Activated B cell treated with CpG ODN at 0.5 μM for 24 hours (primary cell): ENCODE results near the gene CHMP4A. TPM values are rescaled to one million over a fixed set of nuclear protein-coding genes. Genes with fewer than 3 reads are reported as not detected.
A peak's percentile ranks its signal among the peaks of the same experiment; 100 is the strongest.

Source experiments
- ATAC-seq: fragments of 200-7000 bp; cut with Tn5 transposase; one replicate; pipeline ENCODE4 v1.10.0; 2021; ENCODE audit warnings: low read depth, mild to moderate bottlenecking, moderate library complexity
- CTCF ChIA-PET: fragments of 350-600 bp; sonication (Branson Sonifier 250); formaldehyde crosslinking; loops from one replicate; lab custom pipeline; 2021; ENCODE audit warnings: antibody characterized with exemption; lab: Charles Lee
- POLR2A ChIA-PET: fragments of 350-600 bp; sonication (Branson Sonifier 250); formaldehyde crosslinking; loops from one replicate; lab custom pipeline; 2021; ENCODE audit warnings: antibody characterized with exemption; lab: Charles Lee
- DNase-seq: peaks from one replicate; pipeline ENCODE4 v3.0.0; 2022
- H3K27ac Mint-ChIP-seq: one replicate; pipeline ENCODE4 v1.8.0; 2020; ENCODE audit warnings: mixed read lengths
- H3K27me3 Mint-ChIP-seq: one replicate; pipeline ENCODE4 v1.8.0; 2021; ENCODE audit warnings: mixed read lengths
- H3K36me3 Mint-ChIP-seq: one replicate; pipeline ENCODE4 v1.8.0; 2021; ENCODE audit warnings: low read depth, mixed read lengths
- H3K4me1 Mint-ChIP-seq: one replicate; pipeline ENCODE4 v1.8.0; 2021; ENCODE audit warnings: mixed read lengths
- H3K4me3 Mint-ChIP-seq: one replicate; pipeline ENCODE4 v1.8.0; 2020; ENCODE audit warnings: mild to moderate bottlenecking, mixed read lengths
- H3K9me3 Mint-ChIP-seq: one replicate; pipeline ENCODE4 v1.8.0; 2020; ENCODE audit warnings: mixed read lengths
- intact Hi-C: fragments of 100-400 bp; cut with micrococcal nuclease; formaldehyde crosslinking; loops from one replicate; pipeline ENCODE4 v1.15.1; 2024
- total RNA-seq: library from RNA; stranded (reverse); gene quantifications from 2 replicates; pipeline ENCODE4 v1.2.3, GENCODE V29; 2022
- TF ChIP-seq, protein P1 (sequence below): fragments of 200-600 bp; IDR thresholded peaks from one replicate; pipeline ENCODE4 v1.8.0; 2022; ENCODE audit warnings: antibody characterized with exemption, mild to moderate bottlenecking

CHMP4A gene
- total RNA-seq, 1 donor from 2014 or later, result 88.5 TPM

DNA sequence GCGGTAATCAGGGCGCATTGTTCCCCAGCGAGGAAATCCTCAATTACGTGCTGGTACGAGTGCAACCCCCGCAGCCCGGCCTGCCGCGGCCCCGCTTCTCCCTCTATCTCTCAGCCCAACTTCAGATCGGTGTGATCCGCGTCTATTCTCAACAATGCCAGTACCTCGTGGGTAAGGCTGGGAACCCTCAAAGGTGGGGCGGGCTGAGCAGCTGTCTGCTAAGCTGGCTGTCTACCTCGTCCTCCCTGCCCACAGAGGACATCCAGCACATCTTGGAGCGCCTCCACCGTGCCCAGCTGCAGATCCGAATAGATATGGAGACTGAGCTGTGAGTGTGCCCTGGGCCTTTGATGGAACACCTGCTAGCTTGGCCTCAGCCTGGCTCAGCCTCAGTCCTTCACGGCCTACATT, 40.4 kb downstream of the CHMP4A start:
- Mint-ChIP-seq H3K9me3 (no peaks in the 10 kb centered on the region), H3K4me1 (peaks cover 25% of the 10 kb centered on the region), H3K27me3 (no peaks in the 10 kb centered on the region), H3K36me3 (peaks cover 32% of the 10 kb centered on the region), H3K27ac (no peak overlapping the region), H3K4me3 (peak overlapping the region; percentile 60)
- intact Hi-C loops, result loop anchor here (1.0 kb wide), 1 partner anchor 15 kb away; the partner anchor contains the start of gene IPO4
- ChIA-PET POLR2A (interaction anchor here (0.9 to 2.4 kb wide), 4 partner anchors 12 to 30 kb away, joined by 3 to 5 read pairs (median 4); partner anchors contain the start of genes IPO4, IRF9 and PSME2), CTCF (no interaction called here)
- TF ChIP-seq, protein P1, sequence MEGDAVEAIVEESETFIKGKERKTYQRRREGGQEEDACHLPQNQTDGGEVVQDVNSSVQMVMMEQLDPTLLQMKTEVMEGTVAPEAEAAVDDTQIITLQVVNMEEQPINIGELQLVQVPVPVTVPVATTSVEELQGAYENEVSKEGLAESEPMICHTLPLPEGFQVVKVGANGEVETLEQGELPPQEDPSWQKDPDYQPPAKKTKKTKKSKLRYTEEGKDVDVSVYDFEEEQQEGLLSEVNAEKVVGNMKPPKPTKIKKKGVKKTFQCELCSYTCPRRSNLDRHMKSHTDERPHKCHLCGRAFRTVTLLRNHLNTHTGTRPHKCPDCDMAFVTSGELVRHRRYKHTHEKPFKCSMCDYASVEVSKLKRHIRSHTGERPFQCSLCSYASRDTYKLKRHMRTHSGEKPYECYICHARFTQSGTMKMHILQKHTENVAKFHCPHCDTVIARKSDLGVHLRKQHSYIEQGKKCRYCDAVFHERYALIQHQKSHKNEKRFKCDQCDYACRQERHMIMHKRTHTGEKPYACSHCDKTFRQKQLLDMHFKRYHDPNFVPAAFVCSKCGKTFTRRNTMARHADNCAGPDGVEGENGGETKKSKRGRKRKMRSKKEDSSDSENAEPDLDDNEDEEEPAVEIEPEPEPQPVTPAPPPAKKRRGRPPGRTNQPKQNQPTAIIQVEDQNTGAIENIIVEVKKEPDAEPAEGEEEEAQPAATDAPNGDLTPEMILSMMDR, result no peak
- ATAC-seq (no peak), DNase-seq (no peak)

GRCh38 chr14:24172261-24172860, 40.9 kb downstream of the CHMP4A start:
- intact Hi-C loops, result loop anchor here (1.0 kb wide), 1 partner anchor 16 kb away; the partner anchor contains the start of gene IPO4
- Mint-ChIP-seq H3K4me1 (peaks cover 25% of the 10 kb centered on the region), H3K27me3 (no peaks in the 10 kb centered on the region), H3K4me3 (peak overlapping the region; percentile 90), H3K27ac (peak overlapping the region; percentile 18), H3K36me3 (peaks cover 31% of the 10 kb centered on the region), H3K9me3 (no peaks in the 10 kb centered on the region)
- no peak for DNase-seq
- ATAC-seq, result no peak
- ChIA-PET POLR2A (interaction anchor here (0.6 to 4.2 kb wide), 11 partner anchors 11 to 70 kb away, joined by 3 to 43 read pairs (median 5); partner anchors contain the start of genes EMC9, GMPR2, IPO4 and IRF9), CTCF (interaction anchor here (1.6 kb wide), 1 partner anchor 11 kb away, joined by 5 read pairs; the partner anchor contains the start of gene IRF9)
- TF ChIP-seq, protein P1, result no peak

- peak; percentile 91 for ATAC-seq
- intact Hi-C loops, result loop anchor here (1.0 kb wide), 3 partner anchors 10 to 24 kb away; partner anchors contain the start of genes IPO4, IRF9 and RNF31
- CTCF ChIA-PET, result interaction anchor here (1.6 kb wide), 1 partner anchor 11 kb away, joined by 5 read pairs; the partner anchor contains the start of gene IRF9
- H3K4me1 Mint-ChIP-seq, result peaks cover 25% of the 10 kb centered on the region
- TF ChIP-seq, protein P1, result no peak
- DNase-seq, result peak; percentile 68
- peak within 1 kb of the TSS; percentile 90 for H3K4me3 Mint-ChIP-seq
- H3K36me3 Mint-ChIP-seq, result peaks cover 32% of the 10 kb centered on the region
- H3K27me3 Mint-ChIP-seq, result no peaks in the 10 kb centered on the region
- POLR2A ChIA-PET, result interaction anchor here (0.6 to 4.2 kb wide), 16 partner anchors 10 to 71 kb away, joined by 3 to 43 read pairs (median 4); partner anchors contain the start of genes EMC9, GMPR2, IPO4 and IRF9
- no peaks in the 10 kb centered on the region for H3K9me3 Mint-ChIP-seq
- H3K27ac Mint-ChIP-seq, result peak within 1 kb of the TSS; percentile 84
Measured at GRCh38 chr14:24171422-24172260, 41.6 kb downstream of the CHMP4A start, which contains the start of gene REC8. Gene REC8 (plus strand): TSS chr14:24172080. CDS start chr14:24172553, 473 bp downstream.

DNA sequence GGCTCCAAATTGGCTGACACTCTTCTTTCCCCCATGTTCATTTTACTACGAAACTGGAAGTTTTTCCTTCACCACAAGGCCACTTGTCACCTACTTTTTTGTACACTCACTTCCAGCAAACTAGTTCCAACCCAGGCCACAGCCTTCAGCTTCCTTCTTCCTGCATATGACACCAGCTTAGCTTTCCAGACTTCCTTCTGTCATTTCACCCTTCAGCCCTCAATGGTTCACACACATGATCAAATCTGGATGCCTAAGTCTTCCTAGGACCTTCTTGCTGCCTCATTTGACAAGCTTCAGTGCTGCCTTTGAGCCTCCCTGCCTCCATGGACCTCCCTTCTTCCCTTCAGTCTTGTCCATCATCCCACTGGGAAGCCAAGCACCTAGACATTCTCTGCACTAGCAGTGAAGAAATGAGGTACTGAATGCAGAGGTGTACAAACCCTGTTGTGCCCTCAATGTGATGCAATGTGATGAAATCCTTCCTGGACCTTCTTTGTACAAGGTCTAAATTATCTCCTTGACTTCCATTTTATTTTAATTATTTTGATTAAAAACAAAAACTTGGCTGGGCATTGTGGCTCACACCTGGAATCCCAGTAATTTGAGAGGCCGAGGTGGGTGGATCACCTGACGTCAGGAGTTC, 45.7 kb downstream of the CHMP4A start:
- no peak for DNase-seq
- Mint-ChIP-seq H3K27me3 (no peaks in the 10 kb centered on the region), H3K9me3 (no peaks in the 10 kb centered on the region), H3K4me3 (no peak overlapping the region), H3K27ac (peak overlapping the region; percentile 37), H3K4me1 (peaks cover 43% of the 10 kb centered on the region), H3K36me3 (peaks cover 67% of the 10 kb centered on the region)
- ChIA-PET POLR2A (no interaction called here), CTCF (no interaction called here)
- TF ChIP-seq, protein P1, result no peak
- intact Hi-C loops, result no loop called here
- ATAC-seq, result no peak
